Breast epithelium (tissue), 3 donors: ENCODE results near the gene ANKMY1.

Experiments
- CTCF ChIP-seq, 3 donors: fragments of 450-650 bp; IDR thresholded peaks; one replicate each; pipeline ENCODE4 v1.5.1; 2016 to 2017; ENCODE audit warnings: antibody characterized with exemption in 3 of 3, mild to moderate bottlenecking in 3 of 3, moderate library complexity in 3 of 3
- POLR2AphosphoS5 ChIP-seq, 3 donors: sonication (generic); formaldehyde crosslinking; IDR thresholded peaks; one replicate each; pipeline ENCODE4 v1.6.1; 2017; ENCODE audit warnings: antibody characterized with exemption in 3 of 3

- TF ChIP-seq CTCF (IDR thresholded peaks at IDR 0.05), result peak in 2 of 3 donors; percentile 38 to 51
- no peak for TF ChIP-seq POLR2AphosphoS5 (IDR thresholded peaks at IDR 0.05)
These were observed 3.7 kb upstream of the ANKMY1 start for GRCh38 chr2:240561325-240561971.
